Neuronal stem cell (in vitro differentiated cells): ENCODE results near the gene UFD1.

Experiments
- DNase-seq: peaks from one replicate; pipeline ENCODE4 v3.0.0-alpha.2; 2013; ENCODE audit warnings: low spot score
- H2AFZ ChIP-seq: one replicate; pipeline ENCODE4 v1.6.1; 2013; ENCODE audit warnings: mild to moderate bottlenecking, low read length, inconsistent platforms
- H2AK5ac ChIP-seq: 2 replicates; pipeline ENCODE4 v1.6.1; 2013; ENCODE audit warnings: low read depth, mild to moderate bottlenecking, inconsistent platforms, low read length, moderate library complexity, mixed read lengths
- H2BK120ac ChIP-seq: 2 replicates; pipeline ENCODE4 v1.6.1; 2013; ENCODE audit warnings: low read depth, mild to moderate bottlenecking, inconsistent platforms, low read length, moderate library complexity, mixed read lengths
- H2BK12ac ChIP-seq: one replicate; pipeline ENCODE4 v1.6.1; 2013; ENCODE audit warnings: low read length, inconsistent platforms
- H2BK15ac ChIP-seq: 2 replicates; pipeline ENCODE4 v1.6.1; 2013; ENCODE audit warnings: mild to moderate bottlenecking, low read length, inconsistent platforms, mixed read lengths
- H2BK5ac ChIP-seq: one replicate; pipeline ENCODE4 v1.6.1; 2013; ENCODE audit warnings: inconsistent platforms, mild to moderate bottlenecking, low read length, moderate library complexity
- H3K14ac ChIP-seq: one replicate; pipeline ENCODE4 v1.6.1; 2013; ENCODE audit warnings: low read length, inconsistent platforms
- H3K18ac ChIP-seq: 2 replicates; pipeline ENCODE4 v1.6.1; 2013; ENCODE audit warnings: low read length, inconsistent platforms
- H3K23ac ChIP-seq: 2 replicates; pipeline ENCODE4 v1.6.1; 2013; ENCODE audit warnings: low read depth, mild to moderate bottlenecking, mixed read lengths, low read length, inconsistent platforms; ENCODE audit not compliant: poor library complexity
- H3K27ac ChIP-seq: replicated peaks from 3 replicates; pipeline ENCODE4 v1.5.1; 2013; ENCODE audit warnings: low read length, inconsistent platforms
- H3K27me3 ChIP-seq, 3 experiments: 2 replicates each; pipeline ENCODE4 v1.6.1; 2013; ENCODE audit warnings: low read length in 3 of 3, mild to moderate bottlenecking in 2 of 3, inconsistent platforms in 1 of 3, low read depth in 1 of 3, mixed read lengths in 1 of 3, moderate library complexity in 1 of 3; ENCODE audit not compliant: control insufficient read depth in 3 of 3, insufficient read depth in 3 of 3
- H3K36me3 ChIP-seq, 2 donors: replicated peaks in 1 of 2; 2 replicates each; pipeline ENCODE4 v1.6.1; 2013; ENCODE audit warnings: low read length in 2 of 2; ENCODE audit not compliant: control insufficient read depth in 2 of 2, insufficient read depth in 2 of 2
- H3K4ac ChIP-seq: 2 replicates; pipeline ENCODE4 v1.6.1; 2013; ENCODE audit warnings: inconsistent platforms, mild to moderate bottlenecking, low read length, moderate library complexity
- H3K4me1 ChIP-seq, 2 donors: 1 replicate in 1 of 2; 2 replicates in 1 of 2; pipeline ENCODE4 v1.6.1; 2013; ENCODE audit warnings: low read length in 2 of 2, low read depth in 1 of 2; ENCODE audit not compliant: control insufficient read depth in 2 of 2, insufficient read depth in 1 of 2
- H3K4me2 ChIP-seq: one replicate; pipeline ENCODE4 v1.6.1; 2013; ENCODE audit warnings: mild to moderate bottlenecking, low read length, inconsistent platforms; ENCODE audit not compliant: insufficient read depth, poor library complexity, severe bottlenecking
- H3K4me3 ChIP-seq, 2 donors: 2 replicates each; pipeline ENCODE4 v1.5.1; 2013; ENCODE audit warnings: low read length in 2 of 2, mild to moderate bottlenecking in 2 of 2, inconsistent platforms in 1 of 2, moderate library complexity in 1 of 2
- H3K79me1 ChIP-seq: one replicate; pipeline ENCODE4 v1.6.1; 2013; ENCODE audit warnings: low read depth, mild to moderate bottlenecking, inconsistent platforms, low read length, moderate library complexity
- H3K9ac ChIP-seq: one replicate; pipeline ENCODE4 v1.6.1; 2013; ENCODE audit warnings: mild to moderate bottlenecking, low read depth, low read length, inconsistent platforms; ENCODE audit not compliant: poor library complexity
- H3K9me3 ChIP-seq, 2 donors: replicated peaks in 1 of 2; 2 replicates each; pipeline versions ENCODE3 to v1.6.1; 2013; ENCODE audit warnings: low read length in 2 of 2, mild to moderate bottlenecking in 2 of 2, inconsistent platforms in 1 of 2, low read depth in 1 of 2, mixed read lengths in 1 of 2, moderate library complexity in 1 of 2; ENCODE audit not compliant: control insufficient read depth in 2 of 2, insufficient read depth in 1 of 2
- H4K8ac ChIP-seq: one replicate; pipeline ENCODE4 v1.6.1; 2013; ENCODE audit warnings: low read depth, mild to moderate bottlenecking, inconsistent platforms, low read length, moderate library complexity
- H4K91ac ChIP-seq: one replicate; pipeline ENCODE4 v1.6.1; 2013; ENCODE audit warnings: low read length, low read depth, mild to moderate bottlenecking, inconsistent platforms; ENCODE audit not compliant: poor library complexity
- WGBS, 2 donors: extraction: QIAGEN DNeasy Blood & Tissue Kit; methylation state at CpG; one replicate each; pipeline ENCODE4 v1.1.7; 2013; ENCODE audit warnings: missing lambda C conversion rate in 2 of 2, mixed read lengths in 1 of 2; ENCODE audit not compliant: insufficient read length in 2 of 2, insufficient replicate concordance in 1 of 2; ENCODE audit errors: extremely low coverage in 2 of 2; 5-methylcytosine and 5-hydroxymethylcytosine counted together

The UFD1 gene

DNA sequence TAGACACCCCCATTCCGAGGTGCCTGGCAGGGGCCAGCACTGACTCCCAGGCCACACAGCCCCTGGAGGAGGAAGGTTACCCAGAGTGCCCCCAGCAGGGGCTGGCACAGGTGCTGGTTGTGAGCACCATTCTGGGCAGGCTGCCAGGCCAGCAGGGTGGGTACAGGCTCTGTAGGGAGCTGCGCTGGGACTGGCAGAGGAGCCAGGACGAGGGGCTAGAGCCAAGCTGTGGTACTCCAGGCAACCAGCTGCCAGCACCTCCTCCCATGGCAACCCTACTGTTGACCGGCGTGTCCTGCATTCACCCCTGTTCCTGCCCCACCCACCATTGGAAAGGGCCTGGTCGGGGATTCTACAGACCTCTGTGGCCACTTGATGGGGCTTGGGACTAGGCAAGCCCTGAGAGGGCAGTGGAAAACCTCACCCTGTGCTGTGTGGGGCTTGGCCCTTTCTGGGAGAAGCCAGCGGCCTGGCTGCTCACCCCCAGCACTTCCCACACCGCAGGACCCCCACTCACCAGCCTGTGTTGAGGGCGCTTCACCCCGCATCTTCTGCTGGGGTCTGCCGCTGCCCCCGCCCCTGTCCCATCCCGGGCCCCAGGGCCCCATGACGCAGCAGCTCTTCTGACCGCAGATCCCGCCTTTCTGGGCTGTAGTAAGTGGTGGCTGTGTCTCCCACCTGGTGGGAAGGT is 43.3 kb upstream of the UFD1 start:
- Histone ChIP-seq H2BK5ac (no peak overlapping the region), H4K91ac (no peak overlapping the region), H2AFZ (no peak overlapping the region), H3K4me1 (peaks cover 0 to 12% of the 10 kb centered on the region in 2 donors), H4K8ac (no peak overlapping the region), H3K23ac (peak overlapping the region; percentile 99), H2BK120ac (no peak overlapping the region), H2BK15ac (no peak overlapping the region), H3K9me3 (no peaks in the 10 kb centered on the region), H3K18ac (no peak overlapping the region), H3K36me3 (peaks cover 2 to 33% of the 10 kb centered on the region in 2 donors), H3K9ac (no peak overlapping the region), H3K79me1 (no peaks in the 10 kb centered on the region), H3K27me3 (peaks cover 3 to 41% (median 35%) of the 10 kb centered on the region in 3 experiments), H3K4ac (no peak overlapping the region), H3K4me2 (peak overlapping the region; percentile 70), H2BK12ac (no peak overlapping the region), H3K27ac (no peak overlapping the region), H3K4me3 (no peak overlapping the region), H3K14ac (no peak overlapping the region), H2AK5ac (no peak overlapping the region)
- no CpG with 5 or more reads among the region's 16 CpGs for WGBS, 2 donors
- DNase-seq, result no peak

DNA sequence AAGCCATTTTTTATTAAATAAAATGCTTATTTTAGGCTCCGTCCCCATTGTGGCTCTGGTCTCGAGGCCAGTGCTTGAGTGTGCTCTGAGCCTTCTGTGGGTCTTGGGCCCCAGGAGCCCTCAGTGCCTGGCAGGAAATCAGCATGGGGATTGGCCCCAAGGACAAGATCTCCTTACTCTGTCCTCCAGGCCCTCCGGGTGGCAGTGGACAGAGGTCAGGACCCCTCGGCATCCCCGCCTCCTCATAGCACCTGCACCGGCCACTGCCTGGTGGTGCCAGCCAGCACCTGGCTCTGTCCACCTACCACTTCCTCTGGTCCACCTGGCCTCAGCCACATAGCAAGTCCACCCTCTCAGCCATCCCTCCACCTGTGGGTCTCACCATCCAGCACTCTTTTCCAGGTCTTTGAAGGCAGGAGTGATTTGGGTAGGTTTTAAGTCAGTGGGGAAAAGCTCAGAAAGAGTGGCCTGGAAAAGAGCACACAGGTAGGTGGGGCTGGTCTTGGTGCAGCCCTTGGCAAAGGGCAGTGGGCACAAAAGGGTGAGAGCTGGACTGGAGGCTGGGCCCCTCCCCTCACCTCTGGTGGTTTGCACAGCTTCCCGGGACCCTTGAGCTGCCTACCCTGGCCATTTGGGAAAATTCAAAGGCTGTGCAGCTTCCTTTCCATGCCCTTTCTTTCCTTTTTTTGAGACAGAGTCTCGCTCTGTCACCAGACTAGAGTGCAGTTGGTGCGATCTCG is 41.7 kb upstream of the UFD1 start:
- Histone ChIP-seq H3K14ac (no peak overlapping the region), H3K9me3 (no peaks in the 10 kb centered on the region), H3K36me3 (peaks cover 5 to 44% of the 10 kb centered on the region in 2 donors), H3K27ac (no peak overlapping the region), H3K4me3 (no peak overlapping the region), H2BK120ac (no peak overlapping the region), H3K4me2 (no peak overlapping the region), H2BK5ac (no peak overlapping the region), H3K23ac (peak overlapping the region; percentile 94), H2AK5ac (no peak overlapping the region), H2BK12ac (no peak overlapping the region), H4K91ac (no peak overlapping the region), H3K9ac (no peak overlapping the region), H2BK15ac (no peak overlapping the region), H3K18ac (no peak overlapping the region), H3K79me1 (no peaks in the 10 kb centered on the region), H2AFZ (no peak overlapping the region), H3K4ac (no peak overlapping the region), H3K27me3 (peaks cover 3 to 28% (median 27%) of the 10 kb centered on the region in 3 experiments), H4K8ac (no peak overlapping the region), H3K4me1 (peaks cover 0 to 12% of the 10 kb centered on the region in 2 donors)
- WGBS, 2 donors, result no CpG with 5 or more reads among the region's 10 CpGs
- no peak for DNase-seq

DNA sequence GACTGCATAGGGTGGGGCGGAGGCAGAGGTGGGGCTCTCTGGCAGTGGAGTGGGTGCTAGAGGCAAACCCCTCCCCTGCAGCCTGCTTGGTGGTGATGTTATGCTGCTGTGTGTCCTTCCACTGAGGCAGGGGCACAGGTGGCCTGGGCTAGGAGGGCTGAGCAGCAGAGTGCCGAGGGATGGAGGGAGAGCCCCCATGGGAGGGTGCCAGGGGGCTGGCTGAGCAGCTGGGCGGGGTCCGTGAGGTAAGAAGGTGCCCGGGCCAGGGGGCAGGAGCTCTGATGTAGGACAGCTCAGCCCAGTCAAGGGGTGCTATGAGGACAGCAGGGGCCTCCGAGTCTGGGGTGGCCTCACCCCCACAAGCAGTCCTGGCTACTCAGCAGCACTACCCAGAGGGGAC is 41.0 kb upstream of the UFD1 start:
- H3K9me3 ChIP-seq, result no peaks in the 10 kb centered on the region
- H3K27me3 ChIP-seq, result peaks cover 3 to 27% (median 21%) of the 10 kb centered on the region in 3 experiments
- H3K18ac ChIP-seq, result peak overlapping the region; percentile 51
- H3K4ac ChIP-seq, result no peak overlapping the region
- no peak overlapping the region for H4K8ac ChIP-seq
- no peak overlapping the region for H4K91ac ChIP-seq
- WGBS, 2 donors, result no CpG with 5 or more reads among the region's 6 CpGs
- no peak for DNase-seq
- H3K14ac ChIP-seq, result no peak overlapping the region
- no peaks in the 10 kb centered on the region for H3K79me1 ChIP-seq
- no peak overlapping the region for H3K4me2 ChIP-seq
- H2BK120ac ChIP-seq, result no peak overlapping the region
- H2BK5ac ChIP-seq, result no peak overlapping the region
- no peak overlapping the region for H3K4me3 ChIP-seq
- H2BK12ac ChIP-seq, result no peak overlapping the region
- peaks cover 10 to 52% of the 10 kb centered on the region in 2 donors for H3K36me3 ChIP-seq
- no peak overlapping the region for H2AK5ac ChIP-seq
- no peak overlapping the region for H2BK15ac ChIP-seq
- H3K4me1 ChIP-seq, result peaks cover 3 to 12% of the 10 kb centered on the region in 2 donors
- H2AFZ ChIP-seq, result no peak overlapping the region
- peak overlapping the region; percentile 86 for H3K23ac ChIP-seq
- no peak overlapping the region for H3K9ac ChIP-seq
- H3K27ac ChIP-seq, result no peak overlapping the region
